IMR-90 (cell line): ENCODE data around the gene SSR4. TPM values are rescaled to one million over a fixed set of nuclear protein-coding genes. Genes with fewer than 3 reads are reported as not detected.

ENCODE experiments used
- ATAC-seq: fragments of 200-7000 bp; cut with Tn5 transposase; 2 replicates; pipeline ENCODE4 v1.9.1; 2020; ENCODE audit warnings: low read depth, mild to moderate bottlenecking, moderate library complexity
- BruUV-seq: library from RNA; stranded (reverse); fragments of 400-500 nt; replicated peaks from 2 replicates; lab custom pipeline; 2021; lab: Mats Ljungman, UMichigan
- CTCF ChIA-PET: fragments of 300-600 bp; formaldehyde crosslinking; extraction: SDS; loops from one replicate; lab custom pipeline; 2021; ENCODE audit warnings: antibody characterized with exemption; lab: Yijun Ruan, JAX
- POLR2A ChIA-PET: fragments of 300-600 bp; sonication (Branson Sonifier 250); formaldehyde crosslinking; loops from one replicate; lab custom pipeline; 2022; ENCODE audit warnings: antibody characterized with exemption; ENCODE audit not compliant: unreplicated experiment; lab: Charles Lee
- DNase-seq: peaks from one replicate; pipeline ENCODE4 v3.0.0; 2013
- H2AFZ ChIP-seq: replicated peaks from 2 replicates; pipeline ENCODE3; 2013; ENCODE audit warnings: low read length, mild to moderate bottlenecking; ENCODE audit not compliant: poor library complexity
- H2AK5ac ChIP-seq: 2 replicates; pipeline ENCODE4 v1.6.1; 2013; ENCODE audit warnings: low read depth, low read length, inconsistent platforms
- H2AK9ac ChIP-seq: replicated peaks from 2 replicates; pipeline ENCODE3; 2013; ENCODE audit warnings: mild to moderate bottlenecking, low read depth, low read length, moderate library complexity; ENCODE audit not compliant: poor library complexity
- H2BK120ac ChIP-seq: 2 replicates; pipeline ENCODE4 v1.6.1; 2013; ENCODE audit warnings: low read depth, low read length, inconsistent platforms
- H2BK15ac ChIP-seq: 3 replicates; pipeline ENCODE4 v1.6.1; 2013; ENCODE audit warnings: low read depth, low read length, inconsistent platforms
- H2BK20ac ChIP-seq: 2 replicates; pipeline ENCODE4 v1.6.1; 2013; ENCODE audit warnings: low read depth, mild to moderate bottlenecking, inconsistent platforms, low read length, moderate library complexity
- H2BK5ac ChIP-seq: 2 replicates; pipeline ENCODE4 v1.6.1; 2013; ENCODE audit warnings: mild to moderate bottlenecking, low read depth, low read length, inconsistent platforms; ENCODE audit not compliant: poor library complexity, severe bottlenecking
- H3K14ac ChIP-seq: replicated peaks from 2 replicates; pipeline ENCODE4 v1.6.1; 2013; ENCODE audit warnings: low read depth, low read length, inconsistent platforms
- H3K18ac ChIP-seq: 2 replicates; pipeline ENCODE4 v1.6.1; 2013; ENCODE audit warnings: low read depth, low read length, control low read depth
- H3K23ac ChIP-seq: 2 replicates; pipeline ENCODE4 v1.6.1; 2013; ENCODE audit warnings: low read depth, low read length, inconsistent platforms
- H3K27ac ChIP-seq: 2 replicates; pipeline ENCODE4 v1.5.1; 2013; ENCODE audit warnings: mild to moderate bottlenecking, control low read depth, low read length; ENCODE audit not compliant: insufficient read depth
- H3K27me3 ChIP-seq: 2 replicates; pipeline ENCODE4 v1.6.1; 2013; ENCODE audit warnings: low read length; ENCODE audit not compliant: control insufficient read depth, insufficient read depth
- H3K36me3 ChIP-seq: 2 replicates; pipeline ENCODE4 v1.6.1; 2013; ENCODE audit warnings: low read length, mixed read lengths; ENCODE audit not compliant: control insufficient read depth, insufficient read depth
- H3K4ac ChIP-seq: 2 replicates; pipeline ENCODE4 v1.6.1; 2013; ENCODE audit warnings: low read depth, low read length, inconsistent platforms
- H3K4me1 ChIP-seq: 2 replicates; pipeline ENCODE4 v1.6.1; 2013; ENCODE audit warnings: low read length, mixed read lengths; ENCODE audit not compliant: control insufficient read depth, insufficient read depth
- H3K4me2 ChIP-seq: 2 replicates; pipeline ENCODE4 v1.6.1; 2013; ENCODE audit warnings: low read depth, mild to moderate bottlenecking, control low read depth, low read length, moderate library complexity
- H3K4me3 ChIP-seq: 2 replicates; pipeline ENCODE4 v1.5.1; 2013; ENCODE audit warnings: low read depth, mild to moderate bottlenecking, control low read depth, low read length, moderate library complexity; ENCODE audit not compliant: insufficient read depth
- H3K56ac ChIP-seq: 2 replicates; pipeline ENCODE4 v1.6.1; 2013; ENCODE audit warnings: low read length, inconsistent platforms; ENCODE audit not compliant: insufficient read depth; ENCODE audit errors: extremely low read depth
- H3K79me1 ChIP-seq, 2 experiments: 2 replicates each; pipeline ENCODE4 v1.6.1; 2013; ENCODE audit warnings: low read length in 2 of 2, inconsistent platforms in 1 of 2, low read depth in 1 of 2
- H3K9ac ChIP-seq: 2 replicates; pipeline ENCODE4 v1.6.1; 2013; ENCODE audit warnings: low read depth, low read length, control low read depth
- H3K9me1 ChIP-seq: 2 replicates; pipeline ENCODE4 v1.6.1; 2013; ENCODE audit warnings: low read length, inconsistent platforms; ENCODE audit not compliant: insufficient read depth
- H3K9me3 ChIP-seq: 2 replicates; pipeline ENCODE4 v1.6.1; 2013; ENCODE audit warnings: low read length; ENCODE audit not compliant: control insufficient read depth, insufficient read depth
- H4K20me1 ChIP-seq: 2 replicates; pipeline ENCODE4 v1.6.1; 2013; ENCODE audit warnings: low read length, inconsistent platforms; ENCODE audit not compliant: insufficient read depth
- H4K5ac ChIP-seq: 2 replicates; pipeline ENCODE4 v1.6.1; 2013; ENCODE audit warnings: mild to moderate bottlenecking, low read depth, low read length, control low read depth
- H4K8ac ChIP-seq, 2 experiments: 2 replicates each; pipeline ENCODE4 v1.6.1; 2013; ENCODE audit warnings: low read depth in 2 of 2, low read length in 2 of 2, control low read depth in 1 of 2, inconsistent platforms in 1 of 2
- H4K91ac ChIP-seq: 2 replicates; pipeline ENCODE4 v1.6.1; 2013; ENCODE audit warnings: low read depth, low read length, inconsistent platforms; ENCODE audit not compliant: insufficient read depth
- BHLHE40 ChIP-seq: fragments of 150-350 bp; IDR thresholded peaks from 2 replicates; pipeline ENCODE4 v1.6.1; 2016; ENCODE audit warnings: mild to moderate bottlenecking, low read depth, low read length
- CEBPB ChIP-seq: IDR thresholded peaks from 2 replicates; pipeline ENCODE4 v1.6.1; 2012; ENCODE audit warnings: low read depth, low read length, improper control_type of control experiment
- CHD1 ChIP-seq: IDR thresholded peaks from 2 replicates; pipeline ENCODE4 v1.6.1; 2012; ENCODE audit warnings: low read depth, low read length, improper control_type of control experiment
- FOS ChIP-seq: fragments of 150-350 bp; IDR thresholded peaks from 2 replicates; pipeline ENCODE4 v1.6.1; 2016; ENCODE audit warnings: low read depth, low read length
- MAFK ChIP-seq: IDR thresholded peaks from 2 replicates; pipeline ENCODE4 v1.6.1; 2012; ENCODE audit warnings: low read depth, low read length, improper control_type of control experiment
- MAZ ChIP-seq: IDR thresholded peaks from 2 replicates; pipeline ENCODE4 v1.6.1; 2012; ENCODE audit warnings: low read depth, mild to moderate bottlenecking, low read length, improper control_type of control experiment, moderate library complexity, borderline replicate concordance
- MXI1 ChIP-seq: IDR thresholded peaks from 2 replicates; pipeline ENCODE4 v1.6.1; 2012; ENCODE audit warnings: low read depth, mild to moderate bottlenecking, low read length, moderate library complexity, borderline replicate concordance
- NFE2L2 ChIP-seq: fragments of 150-350 bp; IDR thresholded peaks from 2 replicates; pipeline ENCODE4 v1.6.1; 2016; ENCODE audit warnings: low read depth, mild to moderate bottlenecking, low read length
- POLR2A ChIP-seq: IDR thresholded peaks from 2 replicates; pipeline ENCODE4 v1.6.1; 2012; ENCODE audit warnings: mild to moderate bottlenecking, low read depth, low read length
- RAD21 ChIP-seq: IDR thresholded peaks from 2 replicates; pipeline ENCODE4 v1.6.1; 2012; ENCODE audit warnings: low read length, improper control_type of control experiment
- RCOR1 ChIP-seq: IDR thresholded peaks from 2 replicates; pipeline ENCODE4 v1.6.1; 2012; ENCODE audit warnings: mild to moderate bottlenecking, low read length, improper control_type of control experiment; ENCODE audit not compliant: insufficient replicate concordance
- RFX5 ChIP-seq: IDR thresholded peaks from 2 replicates; pipeline ENCODE4 v1.8.0; 2012; ENCODE audit warnings: low read depth, mild to moderate bottlenecking, low read length, moderate library complexity
- SMC3 ChIP-seq: fragments of 150-350 bp; IDR thresholded peaks from 2 replicates; pipeline ENCODE4 v1.6.1; 2016; ENCODE audit warnings: low read depth, mild to moderate bottlenecking, antibody characterized with exemption, low read length, moderate library complexity
- WGBS, 2 experiments: methylation state at CpG; one replicate each; pipeline versions ENCODE4 v1.1.5 to v1.1.7; 2013; ENCODE audit warnings: missing lambda C conversion rate in 2 of 2; ENCODE audit not compliant: insufficient read length in 1 of 2; ENCODE audit errors: extremely low coverage in 2 of 2; 5-methylcytosine and 5-hydroxymethylcytosine counted together
- dilution Hi-C: fragments of 300-500 bp; cut with HindIII; formaldehyde crosslinking; loops from one replicate; pipeline ENCODE4 v1.14.3; 2018; ENCODE audit warnings: low sequenced_read_pairs; ENCODE audit not compliant: unreplicated experiment
- in situ Hi-C: fragments of 300-500 bp; cut with MboI; formaldehyde crosslinking; loops from 3 replicates; pipeline ENCODE4 v1.14.3; 2019; ENCODE audit warnings: low sequenced_read_pairs, inconsistent platforms, mixed read lengths
- intact Hi-C: fragments of 100-400 bp; cut with micrococcal nuclease; formaldehyde crosslinking; loops from 2 replicates; pipeline ENCODE4 v1.10.0; 2022
- polyA plus RNA-seq, 3 experiments: library from polyadenylated mRNA; depleted of rRNA; stranded (reverse); fragments of >200 nt; gene quantifications; 2 replicates each; pipeline ENCODE4 v1.2.3, GENCODE V29; 2012; ENCODE audit warnings: low replicate concordance in 1 of 3
- total RNA-seq: library from RNA; depleted of rRNA; stranded (reverse); fragments of >200 nt; gene quantifications from 2 replicates; pipeline ENCODE4 v1.2.3, GENCODE V29; 2012
- TF ChIP-seq, protein P1 (sequence below): fragments of 150-350 bp; IDR thresholded peaks from 2 replicates; pipeline ENCODE4 v1.6.1; 2017; ENCODE audit warnings: mild to moderate bottlenecking, antibody characterized with exemption, low read length, low read depth
- TF ChIP-seq, protein P2 (sequence below): conservative IDR thresholded peaks from 2 replicates; pipeline ENCODE4 v1.5.1; 2012; ENCODE audit warnings: mild to moderate bottlenecking, low read depth, low read length, improper control_type of control experiment
- TF ChIP-seq, protein P3 (sequence below): fragments of 150-350 bp; IDR thresholded peaks from 2 replicates; pipeline ENCODE4 v1.6.1; 2016; ENCODE audit warnings: low read depth, mild to moderate bottlenecking, low read length, moderate library complexity, borderline replicate concordance

The SSR4 gene
- total and polyA plus RNA-seq, 2 of the 4 experiments (the other 2 are of a cell fraction), result 141 to 480 TPM

GRCh38 chrX:153827903-153828302 is 33.4 kb downstream of the SSR4 start:
- dilution Hi-C loops, result no loop called here
- H3K18ac ChIP-seq, result no peak overlapping the region
- H3K27me3 ChIP-seq, result peaks cover 57% of the 10 kb centered on the region
- 73% methylated on average over 5 of the region's 9 CpGs; no CpG with 5 or more reads in 1 of the 2 experiments for WGBS, 2 experiments
- H2AK5ac ChIP-seq, result no peak overlapping the region
- H2BK5ac ChIP-seq, result no peak overlapping the region
- no peak overlapping the region for H3K4me3 ChIP-seq
- H3K56ac ChIP-seq, result no peak overlapping the region
- no TSS peak for BruUV-seq
- intact Hi-C loops, result loop anchor here (2.0 kb wide), 1 partner anchor 73 kb away; no protein-coding TSS in a partner anchor
- ChIA-PET CTCF (no interaction called here), POLR2A (no interaction called here)
- no peaks in the 10 kb centered on the region; the same call in 1 of the 2 replicates for H4K20me1 ChIP-seq
- no peaks in the 10 kb centered on the region for H3K4me1 ChIP-seq
- no peak overlapping the region for H3K14ac ChIP-seq
- H3K9me1 ChIP-seq, result no peaks in the 10 kb centered on the region
- no peak overlapping the region for H4K91ac ChIP-seq
- no peaks in the 10 kb centered on the region for H3K36me3 ChIP-seq
- no peak overlapping the region for H2BK20ac ChIP-seq
- H2AK9ac ChIP-seq, result no peak overlapping the region
- DNase-seq (no peak), ATAC-seq (no peak)
- no peak overlapping the region for H2BK15ac ChIP-seq
- no peak overlapping the region for H3K4me2 ChIP-seq
- H2AFZ ChIP-seq, result no peak overlapping the region
- H3K79me1 ChIP-seq, result no peaks in the 10 kb centered on the region
- H4K8ac ChIP-seq, result no peak overlapping the region
- no peak overlapping the region for H3K9ac ChIP-seq
- H3K4ac ChIP-seq, result no peak overlapping the region
- H4K5ac ChIP-seq, result no peak overlapping the region
- H3K9me3 ChIP-seq, result peaks cover 13% of the 10 kb centered on the region; the same call in 1 of the 2 replicates
- no peak overlapping the region for H3K23ac ChIP-seq
- TF ChIP-seq, protein P1, sequence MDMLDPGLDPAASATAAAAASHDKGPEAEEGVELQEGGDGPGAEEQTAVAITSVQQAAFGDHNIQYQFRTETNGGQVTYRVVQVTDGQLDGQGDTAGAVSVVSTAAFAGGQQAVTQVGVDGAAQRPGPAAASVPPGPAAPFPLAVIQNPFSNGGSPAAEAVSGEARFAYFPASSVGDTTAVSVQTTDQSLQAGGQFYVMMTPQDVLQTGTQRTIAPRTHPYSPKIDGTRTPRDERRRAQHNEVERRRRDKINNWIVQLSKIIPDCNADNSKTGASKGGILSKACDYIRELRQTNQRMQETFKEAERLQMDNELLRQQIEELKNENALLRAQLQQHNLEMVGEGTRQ, result no peak
- TF ChIP-seq RCOR1 (no peak), MAZ (no peak), RFX5 (no peak), BHLHE40 (no peak), NFE2L2 (no peak), MAFK (no peak), POLR2A (no peak), FOS (no peak), CHD1 (no peak), CEBPB (no peak), MXI1 (no peak), SMC3 (no peak), RAD21 (no peak)
- TF ChIP-seq, protein P2, sequence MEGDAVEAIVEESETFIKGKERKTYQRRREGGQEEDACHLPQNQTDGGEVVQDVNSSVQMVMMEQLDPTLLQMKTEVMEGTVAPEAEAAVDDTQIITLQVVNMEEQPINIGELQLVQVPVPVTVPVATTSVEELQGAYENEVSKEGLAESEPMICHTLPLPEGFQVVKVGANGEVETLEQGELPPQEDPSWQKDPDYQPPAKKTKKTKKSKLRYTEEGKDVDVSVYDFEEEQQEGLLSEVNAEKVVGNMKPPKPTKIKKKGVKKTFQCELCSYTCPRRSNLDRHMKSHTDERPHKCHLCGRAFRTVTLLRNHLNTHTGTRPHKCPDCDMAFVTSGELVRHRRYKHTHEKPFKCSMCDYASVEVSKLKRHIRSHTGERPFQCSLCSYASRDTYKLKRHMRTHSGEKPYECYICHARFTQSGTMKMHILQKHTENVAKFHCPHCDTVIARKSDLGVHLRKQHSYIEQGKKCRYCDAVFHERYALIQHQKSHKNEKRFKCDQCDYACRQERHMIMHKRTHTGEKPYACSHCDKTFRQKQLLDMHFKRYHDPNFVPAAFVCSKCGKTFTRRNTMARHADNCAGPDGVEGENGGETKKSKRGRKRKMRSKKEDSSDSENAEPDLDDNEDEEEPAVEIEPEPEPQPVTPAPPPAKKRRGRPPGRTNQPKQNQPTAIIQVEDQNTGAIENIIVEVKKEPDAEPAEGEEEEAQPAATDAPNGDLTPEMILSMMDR, result no peak
- TF ChIP-seq, protein P3, sequence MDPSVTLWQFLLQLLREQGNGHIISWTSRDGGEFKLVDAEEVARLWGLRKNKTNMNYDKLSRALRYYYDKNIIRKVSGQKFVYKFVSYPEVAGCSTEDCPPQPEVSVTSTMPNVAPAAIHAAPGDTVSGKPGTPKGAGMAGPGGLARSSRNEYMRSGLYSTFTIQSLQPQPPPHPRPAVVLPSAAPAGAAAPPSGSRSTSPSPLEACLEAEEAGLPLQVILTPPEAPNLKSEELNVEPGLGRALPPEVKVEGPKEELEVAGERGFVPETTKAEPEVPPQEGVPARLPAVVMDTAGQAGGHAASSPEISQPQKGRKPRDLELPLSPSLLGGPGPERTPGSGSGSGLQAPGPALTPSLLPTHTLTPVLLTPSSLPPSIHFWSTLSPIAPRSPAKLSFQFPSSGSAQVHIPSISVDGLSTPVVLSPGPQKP, result no peak
- no peak overlapping the region for H2BK120ac ChIP-seq
- in situ Hi-C loops, result no loop called here
- no peak overlapping the region for H3K27ac ChIP-seq
